ENCODE results near the gene AKR1A1.
"Not testable (repeated sequence)": the region's sequence is repeated elsewhere in the genome, so short reads cannot be mapped to it uniquely, and the experiment has no call there.

Gene AKR1A1

GRCh38 chr1:45585496-45586075 is 35.0 kb downstream of the AKR1A1 start:
- CTCF ChIA-PET: interaction anchor here (0.8 to 10.3 kb wide), 4 partner anchors 11 to 73 kb away, joined by 3 to 130 read pairs (median 6); no protein-coding TSS in a partner anchor
- TF ChIP-seq CTCF (IDR thresholded peaks at IDR 0.05; ENCODE audit: control extremely low read depth, extremely low read depth, low read depth, missing control alignments): no peak
- DNase-seq (ENCODE audit: extremely low spot score): no peak
- POLR2A ChIA-PET: interaction anchor here (0.5 to 5.9 kb wide), 9 partner anchors 35 to 855 kb away, joined by 3 to 42 read pairs (median 4); partner anchors contain the start of genes AKR1A1, PRDX1 and RNU5D-1

DNA sequence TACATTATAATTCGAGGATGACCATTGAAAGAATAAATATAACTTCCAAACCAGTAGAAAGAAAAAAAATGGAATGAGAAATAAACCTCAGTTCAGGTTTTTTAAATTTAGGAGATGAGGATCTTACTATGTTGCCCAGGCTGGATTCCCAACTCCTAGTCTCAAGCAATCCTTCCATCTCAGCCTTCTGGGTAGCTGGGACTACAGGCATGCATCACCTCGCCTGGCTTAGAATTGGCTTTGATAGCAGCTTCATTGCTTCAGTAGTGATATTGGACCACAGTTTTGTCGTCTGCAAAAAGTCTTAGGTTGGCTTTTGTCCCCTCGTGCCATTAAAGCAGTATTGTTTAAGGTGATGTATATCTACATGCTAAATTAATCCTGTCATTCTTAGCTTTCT is 36.1 kb downstream of the AKR1A1 start:
- no peak for TF ChIP-seq CTCF (IDR thresholded peaks at IDR 0.05; ENCODE audit: control extremely low read depth, extremely low read depth, low read depth, missing control alignments)
- ChIA-PET CTCF (interaction anchor here (1.1 to 1.4 kb wide), 2 partner anchors 13 to 97 kb away, joined by 3 read pairs; no protein-coding TSS in a partner anchor), POLR2A (interaction anchor here (0.6 to 1.2 kb wide), 8 partner anchors 9 to 787 kb away, joined by 3 to 6 read pairs (median 3); partner anchors contain the start of genes PLK3 and PRDX1)
- DNase-seq (ENCODE audit: extremely low spot score): no peak

GRCh38 chr1:45589861-45590260 is 39.2 kb downstream of the AKR1A1 start:
- DNase-seq (ENCODE audit: extremely low spot score): no peak
- no peak for TF ChIP-seq CTCF (IDR thresholded peaks at IDR 0.05; ENCODE audit: control extremely low read depth, extremely low read depth, low read depth, missing control alignments)
- CTCF ChIA-PET: interaction anchor here (1.2 kb wide), 1 partner anchor 19 kb away, joined by 4 read pairs; no protein-coding TSS in a partner anchor
- POLR2A ChIA-PET: interaction anchor here (0.7 kb wide), 1 partner anchor 939 kb away, joined by 4 read pairs; no protein-coding TSS in a partner anchor

GRCh38 chr1:45594412-45594811 is 43.8 kb downstream of the AKR1A1 start:
- no peak for DNase-seq (ENCODE audit: extremely low spot score)
- ChIA-PET CTCF (interaction anchor here (1.3 kb wide), 1 partner anchor 25 kb away, joined by 3 read pairs; no protein-coding TSS in a partner anchor), POLR2A (interaction anchor here (1.3 kb wide), 1 partner anchor 10 kb away, joined by 4 read pairs; the partner anchor contains the start of gene NASP)
- TF ChIP-seq CTCF (IDR thresholded peaks at IDR 0.05; ENCODE audit: control extremely low read depth, extremely low read depth, low read depth, missing control alignments): no peak

DNA sequence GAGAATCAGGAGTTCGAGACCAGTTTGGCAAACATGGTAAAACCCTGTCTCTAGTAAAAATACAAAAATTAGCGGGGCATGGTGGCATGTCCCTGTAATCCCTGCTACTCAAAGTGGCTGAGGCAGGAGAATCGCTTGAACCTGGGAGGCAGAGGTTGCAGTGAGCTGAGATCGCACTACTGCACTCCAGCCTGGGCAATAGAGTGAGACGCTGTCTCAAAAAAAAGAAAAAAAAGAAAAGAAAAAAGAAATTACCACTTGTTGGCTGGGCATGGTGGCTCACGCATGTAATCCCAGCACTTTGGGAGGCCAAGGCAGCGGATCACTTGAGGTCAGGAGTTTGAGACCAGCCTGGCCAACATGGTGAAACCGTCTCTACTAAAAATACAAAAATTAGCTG is 46.1 kb downstream of the AKR1A1 start:
- CTCF ChIA-PET: interaction anchor here (2.1 kb wide), 1 partner anchor 12 kb away, joined by 7 read pairs; no protein-coding TSS in a partner anchor
- POLR2A ChIA-PET; DNase-seq (ENCODE audit: extremely low spot score): not testable (repeated sequence)

GRCh38 chr1:45604239-45604638 is 53.6 kb downstream of the AKR1A1 start:
- ChIA-PET POLR2A (no interaction called here), CTCF (interaction anchor here (1.4 kb wide), 1 partner anchor 9 kb away, joined by 5 read pairs; no protein-coding TSS in a partner anchor)
- no peak for TF ChIP-seq CTCF (IDR thresholded peaks at IDR 0.05; ENCODE audit: control extremely low read depth, extremely low read depth, low read depth, missing control alignments)
- DNase-seq (ENCODE audit: extremely low spot score): no peak
